Measurements from ENCODE around the gene GTF2IRD1. TPM values are rescaled to one million over a fixed set of nuclear protein-coding genes. Genes with fewer than 3 reads are reported as not detected.
"Not testable (repeated sequence)": the region's sequence is repeated elsewhere in the genome, so short reads cannot be mapped to it uniquely, and the experiment has no call there.

Gene GTF2IRD1
- total RNA-seq, 1 donor from 2014 or later: 2.7 TPM

GRCh38 chr7:74482197-74482467 lies 28.4 kb downstream of the GTF2IRD1 start:
- no peaks in the 10 kb centered on the region for H3K4me1 Mint-ChIP-seq
- no peak overlapping the region for H3K4me3 Mint-ChIP-seq
- no peak for DNase-seq
- no peak overlapping the region for H3K27ac Mint-ChIP-seq
- H3K36me3 Mint-ChIP-seq (ENCODE audit: low read depth): no peaks in the 10 kb centered on the region
- H3K27me3 Mint-ChIP-seq: peaks cover 2% of the 10 kb centered on the region
- intact Hi-C loops (cut with micrococcal nuclease): no loop called here
- no peaks in the 10 kb centered on the region for H3K9me3 Mint-ChIP-seq

GRCh38 chr7:74482629-74483401 lies 29.1 kb downstream of the GTF2IRD1 start:
- H3K4me1 Mint-ChIP-seq: no peaks in the 10 kb centered on the region
- DNase-seq: no peak
- intact Hi-C loops (cut with micrococcal nuclease): no loop called here
- H3K4me3 Mint-ChIP-seq: no peak overlapping the region
- H3K27ac Mint-ChIP-seq: no peak overlapping the region
- H3K27me3 Mint-ChIP-seq: peaks cover 2% of the 10 kb centered on the region
- H3K36me3 Mint-ChIP-seq (ENCODE audit: low read depth): no peaks in the 10 kb centered on the region
- no peaks in the 10 kb centered on the region for H3K9me3 Mint-ChIP-seq

GRCh38 chr7:74483402-74484336 lies 30.0 kb downstream of the GTF2IRD1 start:
- no peaks in the 10 kb centered on the region for H3K4me1 Mint-ChIP-seq
- H3K9me3 Mint-ChIP-seq: no peaks in the 10 kb centered on the region
- H3K27ac Mint-ChIP-seq: no peak overlapping the region
- no peak overlapping the region for H3K4me3 Mint-ChIP-seq
- peaks cover 2% of the 10 kb centered on the region for H3K27me3 Mint-ChIP-seq
- intact Hi-C loops (cut with micrococcal nuclease): no loop called here
- H3K36me3 Mint-ChIP-seq (ENCODE audit: low read depth): no peaks in the 10 kb centered on the region
- no peak for DNase-seq

- no peaks in the 10 kb centered on the region for H3K27me3 Mint-ChIP-seq
- intact Hi-C loops (cut with micrococcal nuclease): no loop called here
- no peaks in the 10 kb centered on the region for H3K36me3 Mint-ChIP-seq (ENCODE audit: low read depth)
- H3K27ac Mint-ChIP-seq: no peak overlapping the region
- no peaks in the 10 kb centered on the region for H3K9me3 Mint-ChIP-seq
- DNase-seq: no peak
- H3K4me1 Mint-ChIP-seq: no peaks in the 10 kb centered on the region
- H3K4me3 Mint-ChIP-seq: no peak overlapping the region
Observed at GRCh38 chr7:74485611-74486010, 31.9 kb downstream of the GTF2IRD1 start.

GRCh38 chr7:74488518-74489030 lies 34.9 kb downstream of the GTF2IRD1 start:
- H3K27me3 Mint-ChIP-seq; intact Hi-C loops (cut with micrococcal nuclease); H3K4me3 Mint-ChIP-seq; H3K9me3 Mint-ChIP-seq; DNase-seq; H3K36me3 Mint-ChIP-seq (ENCODE audit: low read depth); H3K4me1 Mint-ChIP-seq; H3K27ac Mint-ChIP-seq: not testable (repeated sequence)

- DNase-seq: no peak
- intact Hi-C loops (cut with micrococcal nuclease): no loop called here
- Mint-ChIP-seq H3K27ac (no peak overlapping the region), H3K4me1 (no peaks in the 10 kb centered on the region), H3K4me3 (no peak overlapping the region), H3K27me3 (no peaks in the 10 kb centered on the region), H3K9me3 (no peaks in the 10 kb centered on the region), H3K36me3 (ENCODE audit: low read depth) (no peaks in the 10 kb centered on the region)
Observed at GRCh38 chr7:74489997-74490945, 36.6 kb downstream of the GTF2IRD1 start.

GRCh38 chr7:74491490-74491889 lies 37.8 kb downstream of the GTF2IRD1 start:
- H3K4me3 Mint-ChIP-seq; DNase-seq; intact Hi-C loops (cut with micrococcal nuclease); H3K4me1 Mint-ChIP-seq; H3K9me3 Mint-ChIP-seq; H3K27me3 Mint-ChIP-seq; H3K36me3 Mint-ChIP-seq (ENCODE audit: low read depth); H3K27ac Mint-ChIP-seq: not testable (repeated sequence)

- Mint-ChIP-seq H3K4me3 (no peak overlapping the region), H3K4me1 (peaks cover 3% of the 10 kb centered on the region)
Observed at GRCh38 chr7:74493295-74493694, 39.6 kb downstream of the GTF2IRD1 start.

GRCh38 chr7:74494076-74494548 lies 40.4 kb downstream of the GTF2IRD1 start:
- peaks cover 3% of the 10 kb centered on the region for H3K4me1 Mint-ChIP-seq
- H3K27ac Mint-ChIP-seq: no peak overlapping the region
- H3K9me3 Mint-ChIP-seq: peaks cover 6% of the 10 kb centered on the region
- no peak overlapping the region for H3K4me3 Mint-ChIP-seq
- no peak for DNase-seq
- H3K36me3 Mint-ChIP-seq (ENCODE audit: low read depth): no peaks in the 10 kb centered on the region
- intact Hi-C loops (cut with micrococcal nuclease): no loop called here
- no peaks in the 10 kb centered on the region for H3K27me3 Mint-ChIP-seq

More at GRCh38 chr7:74493295-74493694, 39.6 kb downstream of the GTF2IRD1 start:
- Mint-ChIP-seq H3K36me3 (ENCODE audit: low read depth) (no peaks in the 10 kb centered on the region), H3K9me3 (peaks cover 6% of the 10 kb centered on the region), H3K27me3 (no peaks in the 10 kb centered on the region), H3K27ac (no peak overlapping the region)
- no peak for DNase-seq
- intact Hi-C loops (cut with micrococcal nuclease): no loop called here

GRCh38 chr7:74495112-74496086 lies 41.7 kb downstream of the GTF2IRD1 start:
- H3K4me3 Mint-ChIP-seq: no peak overlapping the region
- H3K9me3 Mint-ChIP-seq: peaks cover 6% of the 10 kb centered on the region
- peaks cover 3% of the 10 kb centered on the region for H3K4me1 Mint-ChIP-seq
- no peaks in the 10 kb centered on the region for H3K27me3 Mint-ChIP-seq
- no peak for DNase-seq
- intact Hi-C loops (cut with micrococcal nuclease): no loop called here
- no peaks in the 10 kb centered on the region for H3K36me3 Mint-ChIP-seq (ENCODE audit: low read depth)
- H3K27ac Mint-ChIP-seq: no peak overlapping the region

GRCh38 chr7:74496272-74496671 lies 42.6 kb downstream of the GTF2IRD1 start:
- Mint-ChIP-seq H3K9me3 (peaks cover 6% of the 10 kb centered on the region), H3K27ac (no peak overlapping the region), H3K4me3 (no peak overlapping the region), H3K27me3 (no peaks in the 10 kb centered on the region), H3K36me3 (ENCODE audit: low read depth) (no peaks in the 10 kb centered on the region), H3K4me1 (peaks cover 3% of the 10 kb centered on the region)
- intact Hi-C loops (cut with micrococcal nuclease): no loop called here
- DNase-seq: no peak

- H3K36me3 Mint-ChIP-seq (ENCODE audit: low read depth); intact Hi-C loops (cut with micrococcal nuclease); H3K4me3 Mint-ChIP-seq: not testable (repeated sequence)
Observed at GRCh38 chr7:74496773-74497172, 43.1 kb downstream of the GTF2IRD1 start.

More at GRCh38 chr7:74496773-74497172, 43.1 kb downstream of the GTF2IRD1 start:
- not testable (repeated sequence) for H3K27ac Mint-ChIP-seq, H3K4me1 Mint-ChIP-seq, H3K27me3 Mint-ChIP-seq, H3K9me3 Mint-ChIP-seq, DNase-seq

Data from activated CD4-positive, alpha-beta T cell treated with anti-CD3 and anti-CD28 coated beads, Interleukin-2, amount 10 ng/mL, durations not matched to agents 24 days and 14 days (primary cell).